Testis (tissue), 2 donors: ENCODE data around the gene CADPS.

Source experiments
- POLR2A ChIP-seq: fragments of 450-650 bp; IDR thresholded peaks from one replicate; pipeline ENCODE4 v1.6.1; 2017; ENCODE audit warnings: antibody characterized with exemption, mild to moderate bottlenecking, moderate library complexity
- TF ChIP-seq, protein P1 (sequence below), 3 experiments: fragments of 450-650 bp in 2 of 3; fragments of 200-600 bp in 1 of 3; sonication (generic) in 1 of 3; IDR thresholded peaks; one replicate each; pipeline ENCODE4 v1.5.1; 2016 to 2019; ENCODE audit warnings: antibody characterized with exemption in 3 of 3, mild to moderate bottlenecking in 2 of 3, moderate library complexity in 1 of 3

- TF ChIP-seq POLR2A, result no peak
- TF ChIP-seq, protein P1, sequence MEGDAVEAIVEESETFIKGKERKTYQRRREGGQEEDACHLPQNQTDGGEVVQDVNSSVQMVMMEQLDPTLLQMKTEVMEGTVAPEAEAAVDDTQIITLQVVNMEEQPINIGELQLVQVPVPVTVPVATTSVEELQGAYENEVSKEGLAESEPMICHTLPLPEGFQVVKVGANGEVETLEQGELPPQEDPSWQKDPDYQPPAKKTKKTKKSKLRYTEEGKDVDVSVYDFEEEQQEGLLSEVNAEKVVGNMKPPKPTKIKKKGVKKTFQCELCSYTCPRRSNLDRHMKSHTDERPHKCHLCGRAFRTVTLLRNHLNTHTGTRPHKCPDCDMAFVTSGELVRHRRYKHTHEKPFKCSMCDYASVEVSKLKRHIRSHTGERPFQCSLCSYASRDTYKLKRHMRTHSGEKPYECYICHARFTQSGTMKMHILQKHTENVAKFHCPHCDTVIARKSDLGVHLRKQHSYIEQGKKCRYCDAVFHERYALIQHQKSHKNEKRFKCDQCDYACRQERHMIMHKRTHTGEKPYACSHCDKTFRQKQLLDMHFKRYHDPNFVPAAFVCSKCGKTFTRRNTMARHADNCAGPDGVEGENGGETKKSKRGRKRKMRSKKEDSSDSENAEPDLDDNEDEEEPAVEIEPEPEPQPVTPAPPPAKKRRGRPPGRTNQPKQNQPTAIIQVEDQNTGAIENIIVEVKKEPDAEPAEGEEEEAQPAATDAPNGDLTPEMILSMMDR (IDR thresholded peaks at IDR 0.05), result no peak
These were observed 393.3 kb downstream of the CADPS start for GRCh38 chr3:62481962-62482361.
